Loucy (cell line): ENCODE measurements around the gene PTPRT.

Experiments
- H2AFZ ChIP-seq: fragments of 200-600 bp; sonication (generic); 2 replicates; pipeline ENCODE4 v1.6.0; 2016; ENCODE audit warnings: antibody characterized with exemption, mild to moderate bottlenecking, low read length, moderate library complexity
- H3F3A ChIP-seq: fragments of 200-600 bp; 2 replicates; pipeline ENCODE4 v1.6.0; 2016; ENCODE audit warnings: antibody characterized with exemption, low read depth, mild to moderate bottlenecking
- H3K27me3 ChIP-seq: fragments of 200-600 bp; sonication (generic); 2 replicates; pipeline ENCODE4 v1.6.1; 2014; ENCODE audit warnings: low read length, mild to moderate bottlenecking; ENCODE audit not compliant: insufficient read depth, poor library complexity, severe bottlenecking
- H3K36me3 ChIP-seq: fragments of 200-600 bp; sonication (generic); 2 replicates; pipeline ENCODE4 v1.6.1; 2016; ENCODE audit warnings: low read length; ENCODE audit not compliant: insufficient read depth
- H3K4me1 ChIP-seq: fragments of 200-600 bp; sonication (generic); 2 replicates; pipeline ENCODE4 v1.5.1; 2014; ENCODE audit warnings: low read length, mild to moderate bottlenecking; ENCODE audit not compliant: insufficient read depth, poor library complexity, severe bottlenecking
- H3K4me2 ChIP-seq: fragments of 200-600 bp; sonication (generic); 2 replicates; pipeline ENCODE4 v1.6.0; 2014; ENCODE audit warnings: antibody characterized with exemption, low read length, low read depth, mild to moderate bottlenecking; ENCODE audit not compliant: poor library complexity, severe bottlenecking
- H3K4me3 ChIP-seq: fragments of 200-600 bp; sonication (generic); 2 replicates; pipeline ENCODE4 v1.5.1; 2014; ENCODE audit warnings: low read length, mild to moderate bottlenecking, mixed read lengths; ENCODE audit not compliant: poor library complexity, severe bottlenecking
- H3K79me2 ChIP-seq: fragments of 200-600 bp; sonication (generic); 2 replicates; pipeline ENCODE4 v1.6.1; 2014; ENCODE audit warnings: low read length; ENCODE audit not compliant: insufficient read depth
- H3K9ac ChIP-seq: fragments of 200-600 bp; sonication (generic); 2 replicates; pipeline ENCODE4 v1.6.0; 2014; ENCODE audit warnings: mild to moderate bottlenecking, low read depth, low read length, moderate library complexity; ENCODE audit not compliant: poor library complexity, severe bottlenecking
- H3K9me2 ChIP-seq: fragments of 200-600 bp; sonication (generic); replicated peaks from 2 replicates; pipeline ENCODE4 v1.6.1; 2016; ENCODE audit warnings: low read depth, low read length, mixed read lengths
- H3K9me3 ChIP-seq: fragments of 200-600 bp; sonication (generic); 2 replicates; pipeline ENCODE4 v1.6.1; 2014; ENCODE audit warnings: mild to moderate bottlenecking, antibody characterized with exemption, low read length, low read depth; ENCODE audit not compliant: insufficient read depth
- H4K20me1 ChIP-seq: fragments of 200-600 bp; sonication (generic); 2 replicates; pipeline ENCODE4 v1.6.0; 2014; ENCODE audit warnings: antibody characterized with exemption, low read length, mild to moderate bottlenecking; ENCODE audit not compliant: insufficient read depth, poor library complexity, severe bottlenecking
- CTCF ChIP-seq: fragments of 200-600 bp; sonication (generic); conservative IDR thresholded peaks from 2 replicates; pipeline ENCODE4 v1.5.1; 2014; ENCODE audit warnings: mild to moderate bottlenecking, antibody characterized with exemption, low read length
- EZH2phosphoT487 ChIP-seq: fragments of 200-600 bp; IDR thresholded peaks from 2 replicates; pipeline ENCODE4 v1.6.1; 2018; ENCODE audit warnings: antibody characterized with exemption, mild to moderate bottlenecking, moderate library complexity, borderline replicate concordance

The PTPRT gene

GRCh38 chr20:42895020-42895419 lies 294.7 kb downstream of the PTPRT start:
- Histone ChIP-seq H3K27me3 (no peaks in the 10 kb centered on the region), H3K36me3 (no peaks in the 10 kb centered on the region), H3K4me3 (no peak overlapping the region), H3K4me1 (no peaks in the 10 kb centered on the region), H3K9me2 (no peaks in the 10 kb centered on the region), H3K9me3 (no peaks in the 10 kb centered on the region; the same call in 1 of the 2 replicates), H3K9ac (no peak overlapping the region), H3K4me2 (no peak overlapping the region), H3K79me2 (no peaks in the 10 kb centered on the region), H3F3A (no peaks in the 10 kb centered on the region), H2AFZ (no peak overlapping the region), H4K20me1 (no peaks in the 10 kb centered on the region)
- TF ChIP-seq CTCF (no peak), EZH2phosphoT487 (no peak)

GRCh38 chr20:42894483-42894882 lies 295.2 kb downstream of the PTPRT start:
- Histone ChIP-seq H2AFZ (no peak overlapping the region), H3K27me3 (no peaks in the 10 kb centered on the region), H3K4me1 (no peaks in the 10 kb centered on the region), H3K36me3 (no peaks in the 10 kb centered on the region), H3K9ac (no peak overlapping the region), H3F3A (no peaks in the 10 kb centered on the region), H3K9me3 (no peaks in the 10 kb centered on the region; the same call in 1 of the 2 replicates), H3K4me3 (no peak overlapping the region), H3K79me2 (no peaks in the 10 kb centered on the region), H3K9me2 (no peaks in the 10 kb centered on the region), H4K20me1 (no peaks in the 10 kb centered on the region), H3K4me2 (no peak overlapping the region)
- TF ChIP-seq EZH2phosphoT487: no peak
- no peak for TF ChIP-seq CTCF

GRCh38 chr20:42889517-42889916 lies 300.2 kb downstream of the PTPRT start:
- H2AFZ ChIP-seq: no peak overlapping the region
- H3K36me3 ChIP-seq: no peaks in the 10 kb centered on the region
- no peak for TF ChIP-seq CTCF
- no peak for TF ChIP-seq EZH2phosphoT487
- H3K79me2 ChIP-seq: no peaks in the 10 kb centered on the region
- H3K4me3 ChIP-seq: no peak overlapping the region
- no peaks in the 10 kb centered on the region for H4K20me1 ChIP-seq
- H3K9me3 ChIP-seq: no peaks in the 10 kb centered on the region; the same call in 1 of the 2 replicates
- H3F3A ChIP-seq: no peaks in the 10 kb centered on the region
- no peaks in the 10 kb centered on the region for H3K9me2 ChIP-seq
- no peaks in the 10 kb centered on the region for H3K27me3 ChIP-seq
- no peak overlapping the region for H3K4me2 ChIP-seq
- H3K4me1 ChIP-seq: no peaks in the 10 kb centered on the region
- no peak overlapping the region for H3K9ac ChIP-seq
